Endometrial microvascular endothelial cells (primary cell): ENCODE data around the gene TANC2. TPM values are rescaled to one million over a fixed set of nuclear protein-coding genes. Genes with fewer than 3 reads are reported as not detected.
"Not testable (repeated sequence)": the region's sequence is repeated elsewhere in the genome, so short reads cannot be mapped to it uniquely, and the experiment has no call there.

Experiments used
- in situ Hi-C: cut with HindIII; loops from 2 replicates; pipeline ENCODE4 v1.10.0; 2017; ENCODE audit warnings: low sequenced_read_pairs, low pct_unique_long_range_greater_than_20kb; ENCODE audit errors: inconsistent ontology term
- total RNA-seq: library from RNA; depleted of rRNA; stranded (reverse); fragments of >200 nt; gene quantifications from one replicate; pipeline ENCODE4 v1.2.3, GENCODE V29; 2015; ENCODE audit errors: inconsistent ontology term

The TANC2 gene
- total RNA-seq, 1 donor from 2014 or later, result 3.2 TPM

GRCh38 chr17:62950067-62950466, 16.0 kb upstream of the TANC2 start:
- in situ Hi-C loops, result no loop called here

- in situ Hi-C loops, result no loop called here
Measured at GRCh38 chr17:62955841-62956352, 10.1 kb upstream of the TANC2 start.

GRCh38 chr17:62963296-62963695, 2.7 kb upstream of the TANC2 start:
- in situ Hi-C loops, result no loop called here

GRCh38 chr17:62964506-62964905, 1.5 kb upstream of the TANC2 start:
- in situ Hi-C loops, result no loop called here

- in situ Hi-C loops, result no loop called here
Measured at GRCh38 chr17:62965174-62965685, 805 bp upstream of the TANC2 start.

GRCh38 chr17:62966426-62967204, 580 bp downstream of the TANC2 start:
- in situ Hi-C loops, result no loop called here

- in situ Hi-C loops, result no loop called here
Measured at GRCh38 chr17:62967205-62967529, 1.1 kb downstream of the TANC2 start.

GRCh38 chr17:62968445-62968923, 2.4 kb downstream of the TANC2 start:
- in situ Hi-C loops, result no loop called here

- in situ Hi-C loops, result no loop called here
Measured at GRCh38 chr17:62970610-62971009, 4.6 kb downstream of the TANC2 start.

- in situ Hi-C loops, result no loop called here
Measured at GRCh38 chr17:62971853-62972252, 5.8 kb downstream of the TANC2 start.

GRCh38 chr17:62974788-62975187, 8.8 kb downstream of the TANC2 start:
- in situ Hi-C loops, result no loop called here

GRCh38 chr17:62975206-62975605, 9.2 kb downstream of the TANC2 start:
- in situ Hi-C loops, result no loop called here

GRCh38 chr17:62976643-62977231, 10.7 kb downstream of the TANC2 start:
- in situ Hi-C loops, result not testable (repeated sequence)

- in situ Hi-C loops, result no loop called here
Measured at GRCh38 chr17:62980842-62981241, 14.8 kb downstream of the TANC2 start.

GRCh38 chr17:62981933-62982332, 15.9 kb downstream of the TANC2 start:
- in situ Hi-C loops, result no loop called here

- in situ Hi-C loops, result no loop called here
Measured at GRCh38 chr17:62984801-62985200, 18.8 kb downstream of the TANC2 start.

- in situ Hi-C loops, result no loop called here
Measured at GRCh38 chr17:62986549-62986948, 20.5 kb downstream of the TANC2 start.

- in situ Hi-C loops, result no loop called here
Measured at GRCh38 chr17:62987136-62987535, 21.1 kb downstream of the TANC2 start.

GRCh38 chr17:62989501-62989900, 23.5 kb downstream of the TANC2 start:
- in situ Hi-C loops, result no loop called here

- in situ Hi-C loops, result no loop called here
Measured at GRCh38 chr17:62994931-62995330, 28.9 kb downstream of the TANC2 start.
